Ecto neural progenitor cell (in vitro differentiated cells): ENCODE measurements around the gene ICA1.
"Not testable (repeated sequence)": the region's sequence is repeated elsewhere in the genome, so short reads cannot be mapped to it uniquely, and the experiment has no call there.

Experiments used
- DNase-seq: peaks from one replicate; pipeline ENCODE4 v3.0.0-alpha.2; 2018; ENCODE audit warnings: low spot score

Gene ICA1

GRCh38 chr7:8092140-8092539 is 169.8 kb downstream of the ICA1 start:
- no peak for DNase-seq

GRCh38 chr7:8089036-8089780 is 172.8 kb downstream of the ICA1 start:
- DNase-seq = no peak

GRCh38 chr7:8086239-8086638 is 175.7 kb downstream of the ICA1 start:
- DNase-seq = no peak

GRCh38 chr7:8085420-8085819 is 176.5 kb downstream of the ICA1 start:
- no peak for DNase-seq

- no peak for DNase-seq
Observed at GRCh38 chr7:8084836-8085235, 177.1 kb downstream of the ICA1 start.

- DNase-seq = no peak
Observed at GRCh38 chr7:8082762-8083161, 179.2 kb downstream of the ICA1 start.

- DNase-seq = no peak
Observed at GRCh38 chr7:8078418-8078817, 183.5 kb downstream of the ICA1 start.

GRCh38 chr7:8070451-8071180 is 191.4 kb downstream of the ICA1 start:
- no peak for DNase-seq

GRCh38 chr7:8068892-8069686 is 192.9 kb downstream of the ICA1 start:
- DNase-seq = peak; percentile 46

- no peak for DNase-seq
Observed at GRCh38 chr7:8065356-8065813, 196.6 kb downstream of the ICA1 start.

- no peak for DNase-seq
Observed at GRCh38 chr7:8064828-8065227, 197.1 kb downstream of the ICA1 start.

- DNase-seq = no peak
Observed at GRCh38 chr7:8063706-8064297, 198.2 kb downstream of the ICA1 start.

- DNase-seq = not testable (repeated sequence)
Observed at GRCh38 chr7:8063300-8063699, 198.7 kb downstream of the ICA1 start.
